ENCODE measurements around the gene GASK1A.

GASK1A gene

DNA sequence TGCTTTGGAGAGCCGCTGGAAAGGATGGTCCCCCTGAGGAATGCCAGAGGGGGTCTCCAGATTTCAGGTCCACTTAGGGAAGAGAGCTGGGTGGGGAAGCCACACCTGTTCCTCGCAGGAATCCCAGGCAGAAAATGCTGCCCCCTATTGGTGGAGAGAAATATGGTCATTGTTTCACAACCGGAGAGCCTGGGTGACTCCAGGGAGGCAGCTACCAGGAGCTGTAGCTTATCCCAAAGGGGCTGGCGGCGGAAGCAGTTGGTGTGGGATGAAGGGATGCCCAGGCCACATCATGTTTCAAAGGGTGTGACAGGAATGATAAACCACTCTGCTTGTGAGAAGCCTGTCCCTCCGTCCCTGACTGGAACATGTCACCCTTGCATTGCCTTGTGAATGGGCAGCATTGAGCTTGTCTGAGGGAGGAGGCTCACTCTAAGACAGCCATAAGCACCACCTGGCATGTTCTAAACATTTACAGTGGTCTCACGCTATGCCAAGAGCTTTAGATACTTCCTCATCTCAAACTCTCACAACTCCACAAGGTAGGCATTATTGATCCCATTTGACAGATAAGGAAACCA lies 92.3 kb downstream of the GASK1A start:
- DNase-seq, result no peak

- DNase-seq, result no peak
These were observed 93.2 kb downstream of the GASK1A start for GRCh38 chr3:43072361-43072760.

- no peak for DNase-seq
These were observed 94.2 kb downstream of the GASK1A start for GRCh38 chr3:43073116-43073835.

DNA sequence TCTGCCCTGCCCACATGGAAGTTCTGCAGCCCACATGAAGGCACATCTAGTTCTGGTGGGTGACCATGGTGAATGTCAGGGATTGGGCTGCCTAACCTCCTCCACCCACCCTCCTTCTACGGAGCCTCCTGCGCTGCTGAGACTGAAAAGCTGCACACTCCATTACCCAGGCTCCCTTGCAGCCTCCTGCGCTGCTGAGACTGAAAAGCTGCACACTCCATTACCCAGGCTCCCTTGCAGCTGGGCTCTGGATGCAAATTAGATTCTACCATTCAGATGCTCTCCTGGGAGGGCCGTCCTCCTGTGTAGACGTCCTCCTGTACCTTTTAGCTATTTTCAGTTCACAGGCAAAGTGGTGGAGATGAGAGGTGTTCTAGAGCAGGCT lies 94.7 kb downstream of the GASK1A start:
- DNase-seq, result no peak

- DNase-seq, result no peak
These were observed 95.4 kb downstream of the GASK1A start for GRCh38 chr3:43074482-43074881.

GRCh38 chr3:43074901-43075689 lies 96.0 kb downstream of the GASK1A start:
- no peak for DNase-seq

DNA sequence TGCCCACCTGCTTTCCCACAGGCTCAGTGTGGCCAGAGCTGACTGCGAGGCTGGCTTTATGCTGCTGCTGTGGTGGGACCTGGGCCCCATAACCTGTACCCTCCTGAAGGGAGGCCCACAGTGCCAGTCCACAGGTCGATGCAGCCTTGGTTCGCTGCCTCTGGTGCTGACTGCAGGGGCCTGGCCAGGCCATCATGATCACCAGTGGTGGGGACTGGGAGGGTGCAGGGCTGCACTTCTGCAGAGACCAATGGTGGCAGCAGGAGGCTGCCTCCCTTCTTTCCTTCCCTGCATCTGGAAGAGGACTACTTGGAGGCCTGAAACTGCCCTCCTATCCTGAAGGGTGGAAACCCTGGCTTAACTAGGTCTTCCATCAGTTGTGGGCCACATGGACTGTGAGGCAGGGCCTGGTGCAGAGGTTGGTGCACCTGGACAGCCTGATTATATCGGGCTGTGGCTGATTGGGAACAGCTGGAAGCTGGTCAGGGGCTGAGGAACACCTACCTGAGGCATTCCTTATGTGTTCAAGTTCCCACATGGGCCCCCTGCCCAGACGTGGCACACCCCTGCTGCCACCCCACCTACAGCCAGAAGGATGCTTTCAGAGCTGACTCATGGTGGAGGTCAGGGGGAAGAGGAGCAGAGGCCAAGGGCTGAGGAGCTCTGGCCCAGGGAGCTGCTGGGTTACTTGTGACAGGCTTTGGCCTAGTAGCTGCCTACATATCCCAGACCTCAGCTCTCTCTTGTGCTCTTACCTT lies 97.0 kb downstream of the GASK1A start:
- DNase-seq, result no peak

DNA sequence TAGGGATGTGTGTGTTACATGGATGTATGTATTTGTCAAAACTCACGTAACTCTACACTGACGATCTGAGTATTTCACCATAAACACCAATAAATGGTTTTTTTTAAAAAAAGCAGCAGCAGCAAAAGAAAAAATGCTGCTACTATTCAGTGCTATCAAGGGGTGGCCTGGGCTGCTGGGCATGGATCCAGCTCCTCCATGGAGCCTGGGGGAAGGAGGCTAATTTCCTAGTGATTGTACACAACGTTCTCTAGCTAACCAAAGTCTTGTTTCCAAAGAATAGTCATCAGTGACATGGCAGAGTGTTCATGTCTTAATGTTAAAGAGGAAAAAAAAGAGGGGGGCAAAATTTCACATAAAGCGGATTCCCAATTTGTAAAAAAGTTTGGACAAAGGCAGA lies 97.7 kb downstream of the GASK1A start:
- no peak for DNase-seq

- no peak for DNase-seq
These were observed 98.2 kb downstream of the GASK1A start for GRCh38 chr3:43077261-43077660.

GRCh38 chr3:43077707-43078106 lies 98.6 kb downstream of the GASK1A start:
- no peak for DNase-seq

- no peak for DNase-seq
These were observed 100.6 kb downstream of the GASK1A start for GRCh38 chr3:43079536-43080332.

GRCh38 chr3:43080726-43081568 lies 101.8 kb downstream of the GASK1A start:
- DNase-seq, result no peak

DNA sequence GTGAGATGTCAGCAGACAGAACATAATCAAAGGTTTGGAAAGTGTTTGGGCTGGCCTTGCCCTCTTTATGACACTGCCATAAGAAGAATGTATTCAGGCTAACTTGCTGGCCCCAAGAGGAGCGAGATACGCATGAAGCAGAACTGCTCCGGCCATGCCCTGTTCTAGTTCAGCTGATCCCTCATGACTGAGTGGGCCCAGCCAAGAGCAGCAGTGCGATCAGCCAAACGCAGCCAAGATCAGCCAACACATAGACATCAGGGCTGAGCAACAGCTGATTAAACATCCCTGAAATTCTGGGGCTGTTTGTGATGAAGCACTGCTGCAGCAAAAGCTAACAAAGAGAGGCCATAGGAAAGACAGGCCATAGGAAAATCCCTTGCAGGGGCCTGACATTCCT lies 102.7 kb downstream of the GASK1A start:
- DNase-seq, result no peak

- no peak for DNase-seq
These were observed 103.3 kb downstream of the GASK1A start for GRCh38 chr3:43082457-43082856.

DNA sequence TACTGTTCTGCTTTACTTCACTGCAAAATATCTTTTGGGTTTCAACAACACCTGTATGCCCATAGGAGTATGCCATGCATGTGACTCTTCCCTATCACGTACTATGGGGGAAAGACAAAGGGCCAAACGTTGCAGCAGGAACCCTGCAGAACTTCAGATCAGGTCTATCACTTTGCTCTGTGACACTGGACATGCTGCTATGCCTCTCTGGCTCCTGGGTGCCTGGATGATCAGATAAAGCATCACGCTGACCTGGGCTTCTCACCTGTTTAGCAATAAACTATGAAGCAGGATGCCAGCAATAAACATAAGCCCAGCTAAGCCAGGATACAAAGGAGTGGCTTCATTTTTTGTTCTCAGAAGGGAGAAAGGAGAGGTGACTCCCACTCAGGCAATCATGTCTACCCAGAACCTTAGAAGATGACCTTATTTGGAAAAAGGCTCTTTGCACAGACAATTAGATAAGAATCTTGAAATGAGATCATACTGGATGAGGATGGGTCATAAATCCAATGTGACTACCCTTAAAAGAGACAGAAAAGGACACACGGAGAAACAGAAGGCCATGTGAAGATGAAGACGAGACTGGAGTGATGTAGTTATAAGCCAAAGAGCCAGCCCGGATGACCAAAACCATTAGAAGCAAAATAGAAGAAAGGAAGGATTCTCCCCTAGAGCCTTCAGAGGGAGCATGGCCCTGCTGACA lies 107.5 kb downstream of the GASK1A start:
- no peak for DNase-seq

GRCh38 chr3:43087249-43087776 lies 108.2 kb downstream of the GASK1A start:
- DNase-seq, result no peak

DNA sequence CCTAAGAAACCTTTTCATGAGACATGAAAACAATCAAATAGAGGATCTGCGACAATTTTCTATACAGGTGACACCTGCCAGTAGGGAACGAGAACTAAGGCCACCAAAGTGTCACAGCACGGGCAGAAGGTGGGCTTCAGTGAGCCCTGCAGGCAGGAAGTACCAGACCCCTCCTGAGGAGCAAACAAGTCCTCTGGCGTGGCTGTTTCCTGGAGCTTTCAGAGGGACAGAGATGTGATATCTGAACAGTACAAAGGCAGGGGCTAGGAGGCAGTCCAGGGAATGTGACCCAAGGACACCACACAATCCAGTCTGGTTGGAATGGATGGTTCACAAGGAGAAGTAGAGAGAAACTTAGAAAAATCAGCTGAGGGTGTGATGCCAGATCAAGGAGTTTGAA lies 110.0 kb downstream of the GASK1A start:
- DNase-seq, result no peak

- DNase-seq, result no peak
These were observed 111.1 kb downstream of the GASK1A start for GRCh38 chr3:43090238-43090637.

DNA sequence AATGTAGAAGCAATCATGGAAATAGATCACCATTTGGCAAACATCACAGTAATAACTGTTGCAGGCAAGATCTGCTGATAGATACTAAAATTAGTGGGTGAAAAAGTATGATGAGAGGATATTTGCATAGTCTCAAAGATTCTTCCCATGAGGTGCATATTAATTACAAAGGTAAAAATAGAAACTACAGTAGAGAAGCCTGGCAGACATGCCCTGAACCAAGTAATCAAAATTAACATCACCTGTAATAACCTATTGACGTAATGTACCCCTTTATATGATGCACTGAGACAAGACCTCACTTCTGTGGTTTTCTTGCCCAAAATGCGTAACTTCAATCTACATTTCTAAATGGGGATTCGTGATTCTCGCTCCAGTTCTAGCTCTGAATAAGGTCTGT lies 112.4 kb downstream of the GASK1A start:
- DNase-seq, result no peak

- DNase-seq, result no peak
These were observed 113.9 kb downstream of the GASK1A start for GRCh38 chr3:43093006-43093405.

GRCh38 chr3:43093974-43094373 lies 114.9 kb downstream of the GASK1A start:
- no peak for DNase-seq
